GM19023 (cell line): Measurements from ENCODE around the gene SLC47A1.
"Not testable (repeated sequence)": the region's sequence is repeated elsewhere in the genome, so short reads cannot be mapped to it uniquely, and the experiment has no call there.

Experiments
- ATAC-seq: cut with Tn5 transposase; IDR thresholded peaks from one replicate; pipeline ENCODE4 v1.9.1; 2021; ENCODE audit warnings: mild to moderate bottlenecking, moderate library complexity; ENCODE audit not compliant: unreplicated experiment

The SLC47A1 gene

GRCh38 chr17:19520641-19521040 is 13.0 kb upstream of the SLC47A1 start:
- ATAC-seq = no peak

- no peak for ATAC-seq
Observed at GRCh38 chr17:19523690-19524089, 10.0 kb upstream of the SLC47A1 start.

GRCh38 chr17:19526950-19527349 is 6.7 kb upstream of the SLC47A1 start:
- ATAC-seq = not testable (repeated sequence)

- no peak for ATAC-seq
Observed at GRCh38 chr17:19531780-19532501, 1.7 kb upstream of the SLC47A1 start.

GRCh38 chr17:19533036-19533717 is 477 bp upstream of the SLC47A1 start:
- no peak for ATAC-seq

- ATAC-seq = no peak
Observed at GRCh38 chr17:19534562-19535149, 1.0 kb downstream of the SLC47A1 start.

- no peak for ATAC-seq
Observed at GRCh38 chr17:19537111-19537510, 3.5 kb downstream of the SLC47A1 start.

GRCh38 chr17:19538095-19539039 is 4.7 kb downstream of the SLC47A1 start:
- no peak for ATAC-seq

GRCh38 chr17:19539040-19539399 is 5.4 kb downstream of the SLC47A1 start:
- no peak for ATAC-seq

GRCh38 chr17:19539841-19540311 is 6.2 kb downstream of the SLC47A1 start:
- no peak for ATAC-seq

- no peak for ATAC-seq
Observed at GRCh38 chr17:19540706-19541370, 7.2 kb downstream of the SLC47A1 start.

- no peak for ATAC-seq
Observed at GRCh38 chr17:19541445-19541844, 7.8 kb downstream of the SLC47A1 start.

GRCh38 chr17:19542247-19542646 is 8.6 kb downstream of the SLC47A1 start:
- ATAC-seq = no peak

- ATAC-seq = no peak
Observed at GRCh38 chr17:19544366-19544765, 10.7 kb downstream of the SLC47A1 start.

GRCh38 chr17:19546289-19547065 is 12.8 kb downstream of the SLC47A1 start:
- no peak for ATAC-seq

GRCh38 chr17:19549746-19550623 is 16.3 kb downstream of the SLC47A1 start:
- ATAC-seq = no peak

GRCh38 chr17:19551165-19551564 is 17.5 kb downstream of the SLC47A1 start:
- ATAC-seq = no peak

GRCh38 chr17:19551591-19552148 is 18.0 kb downstream of the SLC47A1 start:
- no peak for ATAC-seq
